Endothelial cell of umbilical vein (primary cell): Measurements from ENCODE around the gene ALDOA. TPM values are rescaled to one million over a fixed set of nuclear protein-coding genes. Genes with fewer than 3 reads are reported as not detected.
A peak's percentile ranks its signal among the peaks of the same experiment; 100 is the strongest.

Experiments
- BruUV-seq: library from RNA; stranded (reverse); fragments of 400-500 nt; replicated peaks from 2 replicates; lab custom pipeline; 2021; lab: Mats Ljungman, UMichigan
- CTCF ChIA-PET: fragments of 300-600, 350-600 bp; sonication (Branson Sonifier 250); formaldehyde crosslinking; loops from one replicate; lab custom pipeline; 2021; ENCODE audit warnings: antibody characterized with exemption, inconsistent platforms; lab: Charles Lee
- POLR2A ChIA-PET: fragments of 300-600, 350-600 bp; sonication (Branson Sonifier 250); formaldehyde crosslinking; loops from one replicate; lab custom pipeline; 2021; ENCODE audit warnings: antibody characterized with exemption, inconsistent platforms; lab: Charles Lee
- DNase-seq: peaks from one replicate; pipeline ENCODE4 v3.0.0-alpha.2; 2011; ENCODE audit warnings: low read depth, low spot score
- FAIRE-seq: peaks from 2 replicates; lab custom pipeline; 2011; peaks lifted over from hg19 to GRCh38; lab: Jason Lieb, UNC
- H2AFZ ChIP-seq: 2 replicates; pipeline ENCODE4 v1.6.0; 2012; ENCODE audit warnings: low read depth, low read length, control low read depth, inconsistent platforms
- H3K27ac ChIP-seq: 2 replicates; pipeline ENCODE4 v1.5.1; 2011; ENCODE audit warnings: low read depth, mild to moderate bottlenecking, control low read depth, low read length, moderate library complexity; ENCODE audit not compliant: insufficient read depth
- H3K27me3 ChIP-seq, 2 experiments: 2 replicates each; pipeline versions ENCODE4 v1.6.0 to v1.6.1; 2011; ENCODE audit warnings: low read length in 2 of 2, mixed read lengths in 1 of 2; ENCODE audit not compliant: control insufficient read depth in 2 of 2, insufficient read depth in 2 of 2
- H3K36me3 ChIP-seq, 2 experiments: 2 replicates in 1 of 2; 3 replicates in 1 of 2; pipeline ENCODE4 v1.5.1; 2011; ENCODE audit warnings: low read length in 2 of 2, mild to moderate bottlenecking in 1 of 2, moderate library complexity in 1 of 2; ENCODE audit not compliant: control insufficient read depth in 2 of 2, insufficient read depth in 2 of 2; ENCODE audit errors: extremely low read depth in 1 of 2
- H3K4me1 ChIP-seq: 3 replicates; pipeline ENCODE4 v1.5.1; 2011; ENCODE audit warnings: mild to moderate bottlenecking, low read length; ENCODE audit not compliant: control insufficient read depth, insufficient read depth; ENCODE audit errors: extremely low read depth
- H3K4me2 ChIP-seq: 2 replicates; pipeline ENCODE4 v1.6.1; 2011; ENCODE audit warnings: low read length, control low read depth, mixed read lengths; ENCODE audit not compliant: insufficient read depth
- H3K4me3 ChIP-seq, 3 experiments: fragments of 200-600 bp in 1 of 3; sonication (generic), shearing (Covaris generic) in 1 of 3; replicated peaks in 1 of 3; 2 replicates each; pipeline ENCODE4 v1.5.1; 2011 to 2016; ENCODE audit warnings: control low read depth in 3 of 3, low read length in 3 of 3, mild to moderate bottlenecking in 2 of 3, inconsistent platforms in 1 of 3, low read depth in 1 of 3, moderate library complexity in 1 of 3; ENCODE audit not compliant: insufficient read depth in 1 of 3
- H3K79me2 ChIP-seq: 2 replicates; pipeline ENCODE4 v1.6.0; 2012; ENCODE audit warnings: low read length, inconsistent platforms; ENCODE audit not compliant: control insufficient read depth, insufficient read depth
- H3K9ac ChIP-seq: replicated peaks from 2 replicates; pipeline ENCODE3; 2011; ENCODE audit warnings: low read length, control low read depth; ENCODE audit not compliant: insufficient read depth; ENCODE audit errors: extremely low read depth
- H3K9me1 ChIP-seq: replicated peaks from 3 replicates; pipeline ENCODE4 v1.6.0; 2011; ENCODE audit warnings: mild to moderate bottlenecking, low read length; ENCODE audit not compliant: control insufficient read depth, insufficient read depth; ENCODE audit errors: extremely low read depth
- H3K9me3 ChIP-seq: replicated peaks from 2 replicates; pipeline ENCODE4 v1.5.1; 2012; ENCODE audit warnings: low read length, inconsistent platforms; ENCODE audit not compliant: control insufficient read depth, insufficient read depth
- H4K20me1 ChIP-seq: replicated peaks from 2 replicates; pipeline ENCODE3; 2011; ENCODE audit warnings: mild to moderate bottlenecking, low read length; ENCODE audit not compliant: control insufficient read depth, insufficient read depth; ENCODE audit errors: extremely low read depth
- CTCF ChIP-seq, 2 donors: IDR thresholded peaks; 1 replicate in 1 of 2; 2 replicates in 1 of 2; pipeline ENCODE4 v1.5.1; 2011; ENCODE audit warnings: low read length in 2 of 2, mild to moderate bottlenecking in 2 of 2, moderate library complexity in 2 of 2, control low read depth in 1 of 2, inconsistent platforms in 1 of 2, low read depth in 1 of 2; ENCODE audit not compliant: insufficient read depth in 1 of 2; ENCODE audit errors: extremely low read depth in 1 of 2
- EZH2 ChIP-seq: IDR thresholded peaks from 2 replicates; pipeline ENCODE4 v1.6.1; 2012; ENCODE audit warnings: borderline replicate concordance, low read depth, mild to moderate bottlenecking, moderate library complexity, low read length, inconsistent platforms; ENCODE audit not compliant: severe bottlenecking
- FOS ChIP-seq: IDR thresholded peaks from 2 replicates; pipeline ENCODE4 v1.6.1; 2011; ENCODE audit warnings: mild to moderate bottlenecking, low read length, moderate library complexity, borderline replicate concordance; ENCODE audit not compliant: insufficient read depth
- GATA2 ChIP-seq: IDR thresholded peaks from 2 replicates; pipeline ENCODE4 v1.7.0; 2011; ENCODE audit warnings: low read depth, mild to moderate bottlenecking, moderate library complexity, mixed read lengths, low read length; ENCODE audit not compliant: insufficient read length, insufficient read depth
- JUN ChIP-seq: IDR thresholded peaks from 2 replicates; pipeline ENCODE4 v1.6.1; 2011; ENCODE audit warnings: borderline replicate concordance, low read depth; ENCODE audit not compliant: insufficient read length, insufficient read depth
- MAX ChIP-seq: IDR thresholded peaks from 2 replicates; pipeline ENCODE4 v1.6.1; 2011; ENCODE audit not compliant: insufficient read depth, insufficient read length
- MYC ChIP-seq: IDR thresholded peaks from one replicate; pipeline ENCODE4 v1.6.1; 2011; ENCODE audit warnings: mild to moderate bottlenecking, low read depth, low read length
- POLR2A ChIP-seq: IDR thresholded peaks from 2 replicates; pipeline ENCODE4 v1.6.1; 2012; ENCODE audit warnings: low read depth, mild to moderate bottlenecking, control low read depth, low read length
- POLR2AphosphoS5 ChIP-seq: IDR thresholded peaks from 2 replicates; pipeline ENCODE4 v1.6.1; 2012; ENCODE audit warnings: low read depth, mild to moderate bottlenecking, control low read depth, low read length, moderate library complexity; ENCODE audit not compliant: insufficient read depth
- dilution Hi-C: fragments of 300-500 bp; cut with MboI; formaldehyde crosslinking; loops from one replicate; pipeline ENCODE4 v1.15.0; 2019; ENCODE audit warnings: low sequenced_read_pairs; ENCODE audit not compliant: extremely low pct_ligation_motif_present
- intact Hi-C: fragments of 100-400 bp; cut with micrococcal nuclease; formaldehyde crosslinking; loops from one replicate; pipeline ENCODE4 v1.10.0; 2022
- polyA plus RNA-seq, 4 experiments: library from polyadenylated mRNA; depleted of rRNA in 3 of 4; stranded (reverse) in 3 of 4; unstranded in 1 of 4; fragments of >200 nt; gene quantifications; 2 replicates each; pipeline versions ENCODE4 v1.2.1 to v1.2.3, GENCODE V29; 2011 to 2012; ENCODE audit warnings: missing spikeins in 1 of 4
- total RNA-seq: library from RNA; stranded (reverse); gene quantifications from 2 replicates; pipeline ENCODE4 v1.2.3, GENCODE V29; 2021

ALDOA gene
- total and polyA plus RNA-seq, 2 donors (not counting 3 experiments of a cell fraction or from before 2014, with no cell fraction given): 871 to 1,114 TPM

- Histone ChIP-seq H3K4me2 (peak overlapping the region; percentile 90), H3K9me1 (no peaks in the 10 kb centered on the region), H3K36me3 (peaks cover 13 to 30% of the 10 kb centered on the region in 2 experiments), H3K4me3 (peak overlapping the region; percentile 58 to 78 (median 76)), H2AFZ (no peak overlapping the region), H4K20me1 (no peaks in the 10 kb centered on the region), H3K4me1 (peaks cover 24% of the 10 kb centered on the region), H3K27ac (peak overlapping the region; percentile 81), H3K9me3 (no peaks in the 10 kb centered on the region), H3K79me2 (peaks cover 48% of the 10 kb centered on the region), H3K9ac (peak overlapping the region; percentile 88), H3K27me3 (no peaks in the 10 kb centered on the region)
- ChIA-PET CTCF (interaction anchor here (0.6 to 3.2 kb wide), 8 partner anchors 11 to 433 kb away, joined by 3 to 33 read pairs (median 4); partner anchors contain the start of genes ALDOA and TBX6), POLR2A (interaction anchor here (0.9 to 2.9 kb wide), 3 partner anchors 11 to 16 kb away, joined by 3 to 14 read pairs (median 4); partner anchors contain the start of gene ALDOA)
- no TSS peak for BruUV-seq
- intact Hi-C loops (loop anchor here (2.0 kb wide), 1 partner anchor 14 kb away; the partner anchor contains the start of gene TBX6), dilution Hi-C loops (no loop called here)
- TF ChIP-seq GATA2 (no peak), MYC (no peak), FOS (no peak), MAX (no peak), POLR2AphosphoS5 (no peak), CTCF (IDR thresholded peaks at IDR 0.05; ENCODE audit: extremely low read depth in 1 of 2, insufficient read depth in 1 of 2, low read depth in 1 of 2, low read length in 2 of 2) (no peak), POLR2A (no peak), EZH2 (no peak), JUN (no peak)
- DNase-seq (peak; percentile 31), FAIRE-seq (peak; percentile 63)
Observed at GRCh38 chr16:30076276-30076791, 10.8 kb downstream of the ALDOA start.
